Stimulated activated CD4-positive, alpha-beta T cell treated with anti-CD3 and anti-CD28 coated beads, Interleukin-4, amount 100 ng/mL, for 4 hours (primary cell): ENCODE results near the gene RNH1.
A peak's percentile ranks its signal among the peaks of the same experiment; 100 is the strongest.
"Not testable (repeated sequence)": the region's sequence is repeated elsewhere in the genome, so short reads cannot be mapped to it uniquely, and the experiment has no call there.

Experiments
- DNase-seq, 2 experiments: peaks; one replicate each; pipeline ENCODE4 v3.0.0-alpha.2; 2020

RNH1 gene

DNA sequence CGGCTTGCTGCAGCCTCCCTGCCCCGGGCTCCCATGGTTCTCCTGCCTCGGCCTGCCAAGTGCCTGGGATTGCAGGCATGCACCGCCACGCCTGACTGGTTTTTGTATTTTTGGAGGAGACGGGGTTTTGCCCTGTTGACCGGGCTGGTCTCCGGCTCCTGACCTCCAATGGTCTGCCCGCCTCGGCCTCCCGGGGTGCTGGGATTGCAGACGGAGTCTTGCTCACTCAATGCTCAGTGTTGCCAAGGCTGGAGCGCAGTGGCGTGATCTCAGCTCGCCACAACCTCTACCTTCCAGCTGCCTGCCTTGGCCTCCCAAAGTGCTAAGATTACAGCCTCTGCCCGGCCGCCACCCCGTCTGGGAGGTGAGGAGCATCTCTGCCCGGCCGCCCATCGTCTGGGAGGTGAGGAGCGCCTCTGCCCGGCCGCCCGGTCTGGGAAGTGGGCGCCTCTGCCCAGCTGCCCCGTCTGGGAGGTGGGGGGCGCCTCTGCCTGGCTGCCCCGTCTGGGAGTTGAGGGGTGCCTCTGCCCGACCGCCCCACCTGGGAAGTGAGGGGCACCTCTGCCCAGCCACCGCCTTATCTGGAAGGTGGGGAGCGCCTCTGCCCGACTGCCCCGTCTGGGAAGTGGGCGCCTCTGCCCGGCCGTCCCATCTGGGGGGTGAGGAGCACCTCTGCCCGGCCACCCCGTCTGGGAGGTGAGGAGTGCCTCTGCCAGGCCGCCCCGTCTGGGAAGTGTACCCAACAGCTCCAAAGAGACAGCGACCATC is 10.1 kb upstream of the RNH1 start:
- not testable (repeated sequence) for DNase-seq

DNA sequence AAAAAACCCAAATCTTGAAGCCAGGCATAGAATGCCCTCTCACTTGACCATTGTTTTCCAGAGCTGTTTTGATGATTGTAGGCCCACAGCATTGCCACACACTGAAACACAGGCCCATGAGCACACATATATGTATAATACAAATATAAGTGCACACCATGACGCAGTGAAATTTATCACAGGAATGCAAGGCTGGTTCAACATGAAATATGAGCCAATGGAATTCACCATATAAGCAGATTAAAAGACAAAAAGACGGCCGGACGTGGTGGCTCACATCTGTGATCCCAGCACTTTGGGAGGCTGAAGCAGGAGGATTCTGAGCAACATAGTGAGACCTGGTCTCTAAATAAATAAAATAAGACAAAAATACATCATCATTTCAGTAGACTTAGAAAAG is 9.4 kb upstream of the RNH1 start:
- DNase-seq, result no peak

DNA sequence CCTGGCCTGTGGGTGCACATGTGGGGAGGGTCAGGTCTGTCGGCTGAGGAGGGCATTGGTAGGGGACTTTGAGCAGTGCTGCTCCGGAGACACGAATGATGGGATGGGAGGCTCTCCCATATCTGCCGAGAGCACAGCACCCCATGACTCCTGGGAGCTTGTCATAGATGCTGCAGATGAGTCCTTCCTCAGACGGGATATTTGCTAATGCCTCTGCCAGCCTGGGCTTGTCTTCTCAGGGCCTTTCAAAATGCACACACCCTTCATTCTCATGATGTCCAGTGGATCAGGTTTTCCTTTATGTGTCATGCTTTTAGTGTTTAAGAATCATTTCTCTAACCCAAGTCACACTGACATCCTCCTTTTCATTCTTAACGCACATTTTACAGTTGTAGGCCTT is 8.1 kb upstream of the RNH1 start:
- DNase-seq, result no peak

DNA sequence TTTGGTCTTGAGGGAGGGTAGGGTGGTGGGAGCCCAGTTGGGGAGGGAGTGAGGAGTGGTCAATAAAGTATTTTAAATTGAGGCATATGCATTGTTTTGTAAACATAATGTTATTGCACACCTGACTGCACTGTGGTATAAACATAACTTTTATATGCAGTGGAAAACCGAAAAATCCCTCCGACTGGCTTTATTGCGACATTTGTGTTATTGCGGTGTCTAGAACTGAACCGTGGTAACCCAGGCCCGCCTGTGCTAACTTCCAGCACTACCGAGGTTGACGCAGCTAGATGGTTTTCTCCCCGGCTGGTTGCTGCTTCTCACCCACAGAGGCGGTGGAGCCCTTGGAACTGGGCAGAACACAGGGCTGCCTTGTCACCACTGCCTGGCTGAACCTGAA is 7.6 kb upstream of the RNH1 start:
- DNase-seq, result no peak

DNA sequence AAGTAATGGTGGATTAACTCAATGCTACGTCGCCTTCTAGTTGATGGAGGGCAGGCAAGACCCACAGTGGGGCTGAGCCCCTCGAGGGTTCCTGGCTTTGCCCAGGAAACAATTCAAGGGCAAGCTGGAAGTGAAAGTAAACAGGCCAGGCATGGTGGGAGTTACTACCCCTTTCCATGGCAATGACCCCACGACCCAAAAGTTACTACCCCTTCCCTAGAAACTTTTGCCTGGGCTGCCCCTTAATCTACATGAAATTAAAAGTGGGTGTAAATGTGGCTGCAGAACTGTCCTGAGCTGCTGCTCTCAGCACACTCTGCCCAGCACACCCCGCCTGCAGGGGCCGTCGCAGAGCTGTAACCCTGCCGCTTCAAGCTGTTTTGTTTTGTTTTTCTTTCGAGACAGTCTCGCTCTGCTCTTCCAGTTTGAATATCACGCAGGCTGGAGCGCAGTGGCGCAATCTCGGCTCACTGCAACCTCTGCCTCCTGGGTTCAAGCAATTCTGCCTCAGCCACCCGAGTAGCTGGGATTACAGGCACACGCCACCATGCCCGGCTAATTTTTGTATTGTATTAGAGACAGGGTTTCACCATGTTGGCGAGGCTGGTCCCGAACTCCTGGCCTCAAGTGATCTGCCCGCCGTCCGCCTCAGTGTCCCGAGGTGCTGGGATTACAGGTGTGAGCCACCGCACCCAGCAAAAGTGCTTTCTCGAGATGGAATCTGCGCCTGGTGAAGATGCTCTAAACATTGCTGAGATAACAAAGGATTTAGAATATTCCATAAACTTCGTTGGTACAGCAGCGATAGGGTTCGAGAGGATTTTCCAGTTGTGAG is 5.9 kb upstream of the RNH1 start:
- no peak for DNase-seq

DNA sequence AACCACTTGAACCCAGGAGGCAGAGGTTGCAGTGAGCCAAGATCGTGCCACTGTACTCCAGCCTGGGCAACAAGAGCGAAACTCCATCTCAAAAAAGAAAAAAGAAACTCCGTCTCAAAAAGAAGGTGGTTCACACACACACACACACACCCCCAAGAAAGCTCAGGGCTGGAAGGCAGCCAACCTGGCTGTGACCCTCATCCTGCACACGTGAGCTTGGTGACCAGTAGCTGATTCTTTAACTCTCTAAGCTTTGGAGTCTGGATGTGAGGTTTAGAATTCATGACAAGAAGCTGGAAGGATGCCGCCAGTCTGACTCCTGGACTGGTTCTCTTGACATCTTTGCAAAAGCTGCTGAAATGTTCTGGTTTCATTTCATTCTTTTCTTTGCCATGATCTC is 1.9 kb upstream of the RNH1 start:
- DNase-seq, result no peak

DNA sequence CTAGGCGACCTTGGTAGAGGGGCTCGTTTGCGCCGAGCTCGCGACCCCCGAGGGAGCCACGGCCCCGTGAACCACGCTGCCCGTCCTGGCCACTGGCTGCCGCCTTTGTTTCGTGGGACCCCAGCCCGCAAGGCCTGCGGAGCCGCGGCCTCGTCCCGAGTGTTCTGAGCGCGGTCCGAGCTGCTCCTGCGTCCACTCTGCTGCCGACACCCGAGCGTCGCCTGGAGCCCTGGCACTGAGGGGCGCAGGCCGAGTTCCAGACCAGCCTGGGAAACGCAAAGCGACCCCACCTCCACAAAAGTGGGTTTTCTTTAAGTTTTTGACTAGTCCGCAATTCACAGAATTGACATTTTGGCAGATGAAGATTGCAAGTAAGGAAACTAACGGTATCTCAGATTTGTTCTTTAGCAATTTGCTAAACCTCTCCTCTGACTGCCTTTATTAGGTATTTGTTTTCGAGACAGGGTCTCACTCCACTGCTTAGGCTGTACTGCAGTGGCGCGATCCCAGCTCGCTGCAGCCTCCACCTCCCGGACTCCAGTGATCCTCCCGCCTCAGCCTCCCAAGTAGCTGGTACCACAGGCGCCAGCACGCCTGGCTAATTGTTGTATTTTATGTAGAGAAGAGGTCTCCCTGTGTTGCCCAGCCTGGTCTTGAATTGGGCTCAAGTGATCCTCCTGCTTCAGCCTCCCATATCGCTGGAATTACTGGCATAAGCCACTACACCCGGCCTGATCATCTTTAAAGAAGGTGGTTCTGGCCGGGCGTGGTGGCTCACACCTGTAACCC is 879 bp upstream of the RNH1 start:
- no peak for DNase-seq

DNA sequence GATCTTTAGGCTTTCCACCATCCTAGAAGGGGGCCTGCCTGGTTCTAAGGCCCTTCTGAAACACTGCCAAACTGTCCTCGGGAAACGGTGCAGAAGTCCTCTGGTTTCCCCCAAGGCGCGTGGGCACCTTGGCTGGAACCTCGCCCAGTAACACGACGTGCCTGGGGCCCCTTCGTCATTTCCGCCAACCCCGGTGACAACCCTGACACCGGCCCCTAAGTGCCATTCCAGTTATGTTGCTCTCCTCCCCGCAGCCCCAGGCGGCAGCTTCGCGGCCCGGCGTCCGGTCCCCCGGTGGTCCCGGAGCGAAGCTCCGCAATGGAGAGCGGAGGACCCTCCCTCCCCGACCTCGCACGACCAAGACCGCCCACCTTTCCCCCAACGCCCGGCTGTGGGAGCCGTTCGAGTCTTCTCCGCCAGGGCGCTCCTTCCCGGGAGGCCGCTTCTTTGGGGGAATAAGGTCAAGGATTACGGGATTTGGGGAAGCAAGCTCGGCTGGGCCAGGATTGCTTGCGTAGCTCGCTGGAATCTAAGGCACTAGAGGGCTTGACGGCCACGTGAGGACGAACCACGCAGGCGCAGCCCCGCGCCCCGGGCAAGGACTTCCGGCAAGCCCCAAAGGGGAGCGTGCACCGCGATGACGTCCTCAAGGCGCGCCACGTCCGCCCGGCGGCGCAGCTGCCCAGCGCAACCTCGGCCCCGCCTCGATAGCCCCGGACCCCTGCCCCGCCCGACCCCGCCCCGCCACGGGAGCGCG is 626 bp downstream of the RNH1 start:
- DNase-seq, result peak; percentile 95 to 97

DNA sequence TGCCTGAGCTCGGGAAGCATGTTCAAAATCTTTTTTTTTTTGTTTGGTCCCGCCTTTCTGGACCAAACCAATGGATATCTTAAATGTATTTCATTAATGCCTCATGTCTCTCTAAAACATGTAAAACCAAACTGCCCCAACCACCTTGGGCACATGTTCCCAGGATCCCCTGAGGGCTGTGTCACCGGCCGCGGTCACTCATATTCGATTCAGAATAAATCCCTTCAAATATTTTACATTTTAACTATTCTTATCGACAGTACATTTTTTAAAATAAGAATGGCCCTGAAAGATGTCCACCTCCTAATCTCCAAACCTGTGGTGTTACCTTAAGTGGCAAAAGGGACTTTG is 2.1 kb downstream of the RNH1 start:
- no peak for DNase-seq

DNA sequence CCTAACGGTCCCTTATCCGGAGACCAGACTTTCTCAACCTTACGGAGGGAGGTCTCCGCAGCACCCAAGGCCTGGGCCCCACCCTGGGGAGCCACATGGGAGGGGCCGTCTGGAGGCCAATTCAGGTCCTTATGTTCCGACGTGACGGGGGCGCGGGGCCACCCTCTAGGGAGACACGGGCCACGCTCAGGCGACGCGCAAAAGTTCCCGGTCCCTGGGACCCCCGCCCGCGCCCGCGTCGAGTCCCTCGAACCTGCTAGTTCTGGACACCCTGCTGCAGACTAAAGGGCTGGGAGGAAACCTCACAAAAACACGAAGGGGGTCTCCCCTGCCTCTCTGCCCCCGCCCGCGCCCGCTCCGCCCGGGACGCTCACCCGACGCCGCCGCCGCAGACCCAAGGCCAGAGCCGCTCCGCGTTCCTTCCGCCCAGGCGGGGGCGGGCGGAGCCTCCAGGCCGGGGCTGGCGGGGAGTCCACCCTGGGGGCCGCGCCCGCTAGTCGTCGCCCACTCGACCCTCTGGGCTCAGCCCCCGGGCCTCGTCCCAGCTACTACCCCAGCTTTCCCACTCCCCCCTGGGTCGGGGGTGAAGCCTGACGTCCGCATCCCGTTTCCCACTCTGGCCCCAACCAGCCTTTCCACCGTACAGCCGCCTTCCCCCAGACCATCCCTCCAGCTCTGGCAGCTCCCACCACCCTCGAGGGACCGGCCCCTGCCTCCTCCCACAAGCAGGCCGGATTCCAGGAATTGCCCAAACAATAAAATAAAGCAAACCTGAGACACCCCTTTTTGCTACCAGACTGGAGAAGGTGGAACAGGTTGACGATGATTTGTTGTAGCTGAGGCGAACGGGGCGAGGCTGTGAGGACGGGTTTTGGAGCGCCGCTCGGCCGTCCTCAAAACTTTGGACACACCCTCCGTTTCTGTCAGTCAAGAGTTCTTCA is 2.7 kb downstream of the RNH1 start:
- DNase-seq, result peak in 1 of 2 experiments; percentile 22

DNA sequence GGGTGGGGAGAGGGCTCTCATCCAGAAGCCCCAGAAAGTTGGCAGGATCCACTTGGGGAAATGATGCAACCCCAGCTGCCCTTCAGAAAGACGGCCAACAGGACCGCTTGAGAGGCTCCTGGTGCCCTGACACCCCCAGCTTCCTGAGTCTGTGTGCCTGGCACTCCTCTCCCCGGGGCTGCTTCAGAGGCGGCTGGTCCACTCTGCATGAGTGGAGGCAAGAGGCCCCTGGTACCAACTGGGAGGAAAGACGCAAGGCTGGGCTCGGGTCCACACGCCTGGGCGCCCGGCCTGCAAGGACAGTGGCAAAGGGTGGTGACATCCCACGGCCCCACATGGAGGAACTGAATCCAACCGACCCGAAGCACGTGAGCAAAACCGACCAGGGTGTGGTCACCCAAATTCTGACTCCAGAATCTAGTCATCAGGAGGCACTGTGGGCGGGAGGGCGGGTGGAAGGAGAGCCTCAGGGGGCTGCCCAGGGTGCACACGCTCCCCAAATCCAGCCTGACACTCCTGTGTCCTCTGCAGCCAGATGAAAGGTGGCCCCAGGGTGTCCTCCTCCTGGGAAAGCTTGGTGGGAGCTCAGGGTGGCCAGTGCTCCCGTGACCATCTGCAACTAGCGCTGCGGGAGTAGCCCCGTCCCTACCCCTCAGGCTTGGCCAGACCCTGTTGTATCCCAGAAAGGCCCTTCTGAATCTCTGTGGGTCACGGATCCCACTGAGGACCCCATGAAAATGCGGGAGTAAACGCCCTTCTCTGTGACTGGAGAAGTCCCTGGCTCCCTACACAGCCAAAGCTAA is 3.7 kb downstream of the RNH1 start:
- DNase-seq, result no peak

DNA sequence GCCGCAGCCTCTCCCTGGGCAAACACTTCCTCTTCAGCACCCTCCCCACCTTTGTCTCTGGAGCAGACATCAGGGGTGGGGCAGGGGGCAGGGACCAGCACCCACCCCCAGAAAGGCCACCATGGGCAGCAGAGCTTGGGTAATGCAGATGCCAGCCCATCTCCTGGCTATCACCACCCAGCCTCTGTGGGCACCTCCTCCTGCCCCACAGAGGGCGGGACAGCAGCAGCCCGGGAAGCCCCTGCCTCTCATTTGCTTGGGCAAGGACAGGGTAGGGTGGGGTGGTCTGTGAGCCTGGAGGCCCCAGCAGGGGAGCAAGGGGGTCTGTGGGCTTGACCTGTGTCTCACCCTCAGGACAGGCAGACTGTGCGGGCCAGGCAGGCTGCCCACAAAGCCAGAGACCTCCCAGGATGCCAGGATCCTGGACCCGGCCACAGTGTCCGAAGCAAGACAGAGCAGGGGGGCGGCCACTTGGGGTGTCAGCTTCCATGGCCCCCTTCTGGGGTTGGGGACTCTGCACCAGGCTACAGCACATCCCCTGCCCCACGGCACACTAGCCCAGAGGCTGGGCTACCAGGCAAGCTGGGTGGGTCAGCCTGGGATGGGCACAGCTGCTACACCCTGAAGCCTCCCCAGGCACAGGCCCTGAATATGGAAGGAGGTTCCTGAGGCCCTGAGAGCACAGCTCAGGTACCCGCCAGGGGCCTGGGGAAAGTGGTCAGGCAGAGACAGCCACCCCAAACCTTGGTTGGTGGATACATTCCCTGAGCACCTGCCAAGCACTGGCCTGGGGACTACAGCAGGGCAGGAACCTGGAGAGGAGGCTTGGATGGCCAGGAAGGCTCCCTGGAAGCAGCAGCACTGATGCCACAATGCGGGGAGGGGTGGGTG is 4.5 kb downstream of the RNH1 start:
- no peak for DNase-seq

DNA sequence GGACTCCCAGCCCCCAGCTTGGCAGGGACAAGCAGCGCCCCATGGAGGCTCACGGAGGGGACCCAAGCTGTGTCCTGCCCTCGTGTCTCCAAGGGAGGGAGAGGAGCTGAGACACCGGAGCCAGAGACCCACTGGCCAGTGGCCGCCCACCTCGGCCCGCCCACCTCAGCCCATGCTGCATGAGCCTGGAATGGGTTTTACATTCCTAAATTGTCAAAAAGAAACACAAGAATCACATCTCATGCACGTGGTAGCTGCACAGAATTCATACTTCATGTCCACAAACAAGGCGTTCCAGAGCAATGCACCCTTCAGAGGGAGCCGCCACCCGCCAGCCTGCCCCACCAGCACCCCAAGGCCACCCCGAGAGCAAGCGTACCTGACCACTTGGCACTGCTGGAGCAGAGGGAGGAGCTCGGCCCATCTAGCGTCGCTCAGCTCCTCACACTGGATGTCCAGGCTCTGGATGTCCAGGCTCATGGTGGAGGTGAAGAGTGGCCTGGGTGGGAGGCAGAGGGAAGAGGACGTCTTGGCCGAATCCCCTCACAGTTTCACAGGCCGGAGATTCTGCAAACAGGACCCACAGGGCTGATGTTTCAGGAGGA is 5.3 kb downstream of the RNH1 start:
- DNase-seq, result no peak

DNA sequence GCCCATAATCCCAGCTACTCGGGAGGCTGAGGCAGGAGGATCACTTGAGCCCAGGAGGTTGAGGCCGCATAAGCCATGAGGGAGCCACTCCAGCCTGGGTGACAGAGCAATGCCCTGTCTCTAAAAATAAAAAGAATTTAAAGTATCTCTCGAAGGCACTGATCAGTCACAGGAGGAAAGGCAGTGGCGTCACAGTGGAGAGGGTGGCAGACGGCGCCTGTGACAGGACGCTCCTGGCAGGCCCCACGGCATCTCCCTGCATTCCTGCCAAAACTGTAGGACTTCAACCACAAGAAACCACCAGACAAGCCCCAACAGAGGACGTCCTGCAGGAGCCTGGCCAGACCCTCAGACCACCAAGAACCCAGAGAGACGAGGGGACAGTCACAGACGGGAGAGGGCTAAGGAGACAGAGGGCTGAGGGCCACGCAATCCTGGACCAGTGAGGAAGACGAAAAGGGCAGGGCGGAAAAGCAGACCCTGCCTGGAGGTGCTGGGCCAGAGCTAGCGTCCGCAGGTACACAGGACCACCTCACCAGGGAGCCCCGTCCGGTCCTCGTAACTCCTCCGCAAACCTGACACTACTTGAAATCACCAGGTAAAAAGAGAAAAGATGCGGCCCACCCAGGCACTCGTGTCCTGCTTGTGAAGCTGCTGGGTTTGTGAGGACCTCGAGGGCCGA is 5.9 kb downstream of the RNH1 start:
- no peak for DNase-seq

DNA sequence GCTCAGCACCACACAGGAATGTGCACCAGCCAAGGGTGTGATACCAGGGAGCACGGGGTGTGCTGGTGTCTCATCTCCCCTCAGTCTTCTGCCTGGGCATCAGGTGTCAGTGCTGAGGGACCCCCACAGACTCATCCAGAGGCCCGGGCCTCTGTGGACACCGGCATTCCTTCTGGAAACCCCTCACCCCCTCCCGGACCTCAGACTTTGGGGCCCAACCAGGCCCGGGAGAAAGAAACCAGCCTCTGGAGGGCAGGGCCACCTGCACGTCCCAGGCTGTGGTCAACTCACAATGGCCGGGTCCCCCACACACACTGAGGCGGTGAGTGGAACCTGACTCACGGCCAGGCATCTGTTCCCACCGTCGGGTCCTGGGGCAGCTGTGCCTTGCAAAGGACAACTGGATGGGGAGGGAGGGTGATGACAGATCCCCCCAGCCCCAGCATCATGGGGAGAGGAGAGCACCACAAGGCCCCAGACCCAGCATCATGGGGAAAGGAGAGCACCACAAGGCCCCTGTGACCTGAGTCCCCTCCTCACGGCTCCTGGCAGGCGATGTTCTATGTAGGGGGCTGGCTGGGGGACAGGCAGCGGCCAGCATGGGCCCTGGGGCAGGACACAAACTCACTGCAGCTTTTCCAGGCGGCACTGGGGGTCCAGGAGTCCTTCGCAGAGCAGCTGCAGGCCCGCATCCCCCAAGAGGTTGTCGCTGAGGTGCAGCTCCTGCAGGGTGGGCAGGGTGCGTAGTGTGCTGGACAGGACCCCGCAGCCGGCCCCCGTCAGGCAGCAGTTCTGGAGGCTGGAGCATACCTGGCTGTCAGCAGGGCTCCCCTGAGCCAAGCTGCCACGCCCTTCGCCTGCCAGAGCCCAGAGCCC is 7.6 kb downstream of the RNH1 start:
- DNase-seq, result no peak

DNA sequence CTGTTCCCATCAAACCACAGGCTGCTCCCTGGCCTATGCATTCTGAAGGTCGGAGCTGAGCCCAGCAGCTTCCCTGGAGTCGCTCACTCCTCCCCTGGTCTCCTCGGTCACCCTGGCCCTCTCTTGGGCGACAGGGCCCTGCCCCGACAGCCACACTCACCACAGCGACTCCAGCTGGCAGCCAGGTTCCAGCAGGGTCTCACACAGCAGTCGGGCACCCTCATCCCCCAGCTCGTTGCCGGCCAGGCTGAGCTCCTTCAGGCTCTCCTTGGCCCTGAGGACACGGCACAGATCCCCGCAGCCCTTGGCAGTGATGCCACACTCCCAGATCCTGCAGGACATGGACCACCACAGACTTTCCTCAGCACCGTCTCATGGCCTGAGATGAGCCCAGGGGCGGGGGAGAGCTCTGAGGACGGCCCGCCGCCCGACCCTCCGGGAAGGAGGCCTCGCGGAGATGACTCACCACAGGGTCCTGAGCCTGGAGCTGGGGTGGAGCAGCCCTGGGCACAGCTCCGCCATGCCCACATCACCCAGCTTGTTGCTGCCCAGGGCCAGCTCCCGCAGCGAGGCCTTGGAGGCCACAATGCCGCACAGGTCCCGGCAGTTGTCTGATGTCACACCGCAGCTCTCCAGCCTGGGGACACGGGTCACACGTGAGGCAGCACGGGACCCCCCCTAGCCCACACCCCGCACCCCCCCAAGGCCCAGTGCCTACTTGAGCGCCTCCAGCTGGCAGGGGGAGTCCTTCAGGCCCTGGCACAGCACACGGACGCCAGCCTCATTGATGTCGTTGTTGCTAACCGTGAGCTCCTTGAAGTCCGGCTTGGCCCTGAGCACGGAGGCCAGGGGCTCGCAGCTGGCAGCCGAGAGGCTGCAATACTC is 8.5 kb downstream of the RNH1 start:
- no peak for DNase-seq
